Adrenal gland (tissue), 12 donors: Measurements from ENCODE around the gene TSPAN9. TPM values are rescaled to one million over a fixed set of nuclear protein-coding genes. Genes with fewer than 3 reads are reported as not detected.

Experiments used
- DNase-seq, 7 donors: peaks; one replicate each; pipeline ENCODE4 v3.0.0-alpha.2; 2019 to 2020
- H3K27ac ChIP-seq, 5 donors: fragments of 200-600 bp; sonication (generic) in 4 of 5; 1 replicate in 3 of 5; 2 replicates in 2 of 5; pipeline versions ENCODE4 v1.5.1 to v1.8.0; 2016 to 2020; ENCODE audit warnings: mild to moderate bottlenecking in 1 of 5
- H3K27me3 ChIP-seq: fragments of 200-600 bp; 2 replicates; pipeline ENCODE4 v1.8.0; 2021
- H3K36me3 ChIP-seq, 2 donors: fragments of 200-600 bp; replicated peaks in 1 of 2; 1 replicate in 1 of 2; 2 replicates in 1 of 2; pipeline versions ENCODE4 v1.5.1 to v1.8.0; 2018 to 2022
- H3K4me1 ChIP-seq, 2 donors: fragments of 200-600 bp; replicated peaks in 1 of 2; 1 replicate in 1 of 2; 2 replicates in 1 of 2; pipeline versions ENCODE4 v1.5.1 to v1.8.0; 2018 to 2021
- H3K4me3 ChIP-seq, 4 donors: fragments of 200-600 bp; sonication (generic) in 3 of 4; one replicate each; pipeline ENCODE4 v1.5.1; 2016 to 2018
- H3K9me3 ChIP-seq, 3 donors: fragments of 200-600 bp; sonication (generic) in 1 of 3; replicated peaks in 1 of 3; 1 replicate in 2 of 3; 2 replicates in 1 of 3; pipeline versions ENCODE4 v1.5.1 to v1.8.0; 2016 to 2021
- POLR2A ChIP-seq, 2 donors: fragments of 450-650 bp; IDR thresholded peaks; one replicate each; pipeline ENCODE4 v1.6.1; 2017; ENCODE audit warnings: antibody characterized with exemption in 2 of 2, mild to moderate bottlenecking in 2 of 2, moderate library complexity in 1 of 2
- WGBS, 4 donors: extraction: QIAGEN DNeasy Blood & Tissue Kit in 2 of 4; methylation state at CpG; one replicate each; pipeline versions ENCODE4 v1.1.5 to v1.1.7; 2013 to 2017; 5-methylcytosine and 5-hydroxymethylcytosine counted together
- intact Hi-C, 2 donors: fragments of 100-400 bp; cut with DNase I; formaldehyde crosslinking; loops; one replicate each; pipeline versions ENCODE4 v1.14.1 to v1.15.0; 2022 to 2023
- polyA plus RNA-seq, 3 donors: library from polyadenylated mRNA; stranded (reverse); fragments of 200-250 nt in 2 of 3; fragments of 350-450 nt in 1 of 3; fragmentation: Illumina TruSeq in 1 of 3; extraction: RNeasy Lipid Tissue Mini Kit (QIAGEN cat#74804) in 1 of 3; gene quantifications; one replicate each; pipeline ENCODE4 v1.2.3, GENCODE V29; 2013 to 2014
- total RNA-seq, 9 donors: library from RNA; depleted of rRNA in 4 of 9; stranded (reverse); fragments of >200 nt in 4 of 9; fragments of 120-200 nt in 1 of 9; fragmentation: NEBNext Ultra II Directional in 1 of 9; extraction: Animal tissue kit (Norgen Biotek cat#: 25700) in 1 of 9; gene quantifications; one replicate each; pipeline versions ENCODE4 v1.1.0 to v1.2.4, GENCODE V29; 2013 to 2023
- TF ChIP-seq, protein P1 (sequence below), 6 experiments: fragments of 450-650 bp in 4 of 6; fragments of 200-600 bp in 2 of 6; sonication (generic) in 1 of 6; IDR thresholded peaks; 1 replicate in 5 of 6; 2 replicates in 1 of 6; pipeline versions ENCODE4 v1.5.1 to v1.8.0; 2016 to 2021; ENCODE audit warnings: antibody characterized with exemption in 6 of 6, mild to moderate bottlenecking in 2 of 6, moderate library complexity in 1 of 6
- donor health status: healthy with polysubstance abuse.
- donor health status: Bipolar disorder and iron deficiency.
- donor health status: DM: yes; HTN: yes; CAD: no.
- donor health status: DM: no; HTN: no; CAD: no.
- donor health status: DM: no; HTN: no; CAD: no.
- donor health status: DM: yes; HTN: yes; CAD: no.

TSPAN9 gene
- total and polyA plus RNA-seq, 12 donors, result 12.4 to 31.4 (median 22.4) TPM

DNA sequence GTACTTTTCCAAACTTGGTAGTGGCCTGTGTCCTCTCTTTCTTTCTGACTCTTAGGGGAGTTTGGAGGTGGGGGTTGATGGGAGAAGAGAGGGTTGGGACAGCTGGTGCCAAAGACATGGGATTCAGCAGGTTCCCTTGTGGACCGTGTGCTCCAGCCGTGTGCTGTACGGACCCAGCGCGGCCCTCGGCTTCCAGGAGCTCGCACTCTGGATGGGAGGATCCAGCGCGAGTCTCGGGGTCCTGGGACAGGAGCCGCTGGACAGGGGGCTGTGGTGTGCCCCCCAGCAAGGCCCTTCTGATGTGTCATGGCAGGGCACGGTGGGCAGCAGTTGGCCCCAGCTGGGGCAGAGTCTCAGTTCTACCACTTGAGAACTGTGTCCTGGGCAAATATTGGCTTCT, 45.0 kb upstream of the TSPAN9 start:
- Histone ChIP-seq H3K4me1 (no peaks in the 10 kb centered on the region), H3K9me3 (no peaks in the 10 kb centered on the region), H3K27me3 (no peaks in the 10 kb centered on the region), H3K36me3 (no peaks in the 10 kb centered on the region), H3K4me3 (no peak overlapping the region), H3K27ac (peak overlapping the region in 2 of 5 donors; percentile 44 to 55)
- WGBS, 4 donors, result 74 to 87% (median 77%) methylated on average over 6 to 12 of the region's 12 CpGs
- intact Hi-C loops, result loop anchor here in 1 of 2 donors (10.0 kb wide), 1 partner anchor 147 kb away; no protein-coding TSS in a partner anchor
- no peak for TF ChIP-seq POLR2A (IDR thresholded peaks at IDR 0.05)
- TF ChIP-seq, protein P1, sequence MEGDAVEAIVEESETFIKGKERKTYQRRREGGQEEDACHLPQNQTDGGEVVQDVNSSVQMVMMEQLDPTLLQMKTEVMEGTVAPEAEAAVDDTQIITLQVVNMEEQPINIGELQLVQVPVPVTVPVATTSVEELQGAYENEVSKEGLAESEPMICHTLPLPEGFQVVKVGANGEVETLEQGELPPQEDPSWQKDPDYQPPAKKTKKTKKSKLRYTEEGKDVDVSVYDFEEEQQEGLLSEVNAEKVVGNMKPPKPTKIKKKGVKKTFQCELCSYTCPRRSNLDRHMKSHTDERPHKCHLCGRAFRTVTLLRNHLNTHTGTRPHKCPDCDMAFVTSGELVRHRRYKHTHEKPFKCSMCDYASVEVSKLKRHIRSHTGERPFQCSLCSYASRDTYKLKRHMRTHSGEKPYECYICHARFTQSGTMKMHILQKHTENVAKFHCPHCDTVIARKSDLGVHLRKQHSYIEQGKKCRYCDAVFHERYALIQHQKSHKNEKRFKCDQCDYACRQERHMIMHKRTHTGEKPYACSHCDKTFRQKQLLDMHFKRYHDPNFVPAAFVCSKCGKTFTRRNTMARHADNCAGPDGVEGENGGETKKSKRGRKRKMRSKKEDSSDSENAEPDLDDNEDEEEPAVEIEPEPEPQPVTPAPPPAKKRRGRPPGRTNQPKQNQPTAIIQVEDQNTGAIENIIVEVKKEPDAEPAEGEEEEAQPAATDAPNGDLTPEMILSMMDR (IDR thresholded peaks at IDR 0.05), result no peak
- no peak for DNase-seq

DNA sequence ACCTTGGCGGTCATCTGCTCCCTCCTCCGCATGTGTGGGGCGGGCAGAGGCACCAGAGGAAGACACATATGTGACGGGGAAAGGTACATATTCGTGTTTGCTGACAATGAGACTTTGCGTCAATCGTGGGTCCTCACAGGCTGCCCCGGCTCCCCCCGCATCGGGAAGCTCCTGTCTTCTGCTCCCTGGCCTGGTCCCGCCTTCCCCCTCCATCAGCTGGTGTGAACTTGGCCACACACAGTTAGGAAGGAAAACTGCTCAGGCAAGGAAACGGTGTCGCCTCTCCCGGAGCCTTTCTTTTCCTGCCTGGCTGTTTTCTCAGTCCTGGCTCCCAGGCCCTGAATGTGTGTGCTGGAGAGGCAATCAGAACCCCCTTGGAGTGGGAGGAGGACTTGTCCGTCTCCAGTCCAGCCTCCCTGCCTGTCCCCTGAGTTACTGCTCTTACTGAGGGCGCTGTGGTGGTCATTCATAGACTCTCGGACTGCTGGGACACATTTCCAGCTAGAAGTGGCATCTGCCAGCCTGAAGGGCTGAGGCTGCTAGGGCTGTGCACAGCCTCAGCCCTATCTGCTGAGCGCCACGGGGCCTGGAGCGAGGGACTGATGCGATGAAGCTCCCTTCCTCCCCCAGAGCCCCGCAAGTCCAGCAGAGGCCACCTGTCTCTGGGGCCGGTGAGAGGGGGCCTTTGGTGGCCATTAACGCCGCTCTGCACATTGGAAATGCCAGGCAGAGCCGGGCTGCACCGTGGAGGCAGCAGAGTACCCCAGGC, 44.2 kb upstream of the TSPAN9 start:
- H3K27ac ChIP-seq, result peak overlapping the region in 1 of 5 donors; percentile 55
- intact Hi-C loops, result loop anchor here in 1 of 2 donors (10.0 kb wide), 1 partner anchor 148 kb away; no protein-coding TSS in a partner anchor

DNA sequence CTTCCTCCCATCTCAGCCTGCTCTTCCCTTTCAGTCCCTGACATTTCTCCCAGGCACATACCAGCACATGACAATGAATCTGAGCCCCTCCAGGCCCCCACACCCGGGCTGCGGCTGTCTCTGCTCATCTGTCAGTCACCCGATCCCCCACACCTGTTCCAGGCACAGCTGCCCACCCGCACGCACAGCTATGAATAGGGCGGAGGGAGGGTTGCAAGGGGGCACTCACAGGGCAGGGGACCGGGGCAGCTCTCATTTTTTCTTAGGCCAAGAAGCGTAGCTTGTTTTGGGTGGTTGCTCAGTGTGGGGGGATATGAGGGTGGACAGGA, 43.7 kb upstream of the TSPAN9 start:
- TF ChIP-seq, protein P1 (IDR thresholded peaks at IDR 0.05), result no peak
- no peak for TF ChIP-seq POLR2A (IDR thresholded peaks at IDR 0.05)
- DNase-seq, result no peak

More for the DNA sequence above, 44.2 kb upstream of the TSPAN9 start:
- no peak for TF ChIP-seq POLR2A (IDR thresholded peaks at IDR 0.05)
- TF ChIP-seq, protein P1 (IDR thresholded peaks at IDR 0.05), result no peak
- WGBS, 4 donors, result 52 to 77% (median 70%) methylated on average over 16 to 27 of the region's 27 CpGs
- Histone ChIP-seq H3K4me3 (no peak overlapping the region), H3K9me3 (no peaks in the 10 kb centered on the region), H3K4me1 (no peaks in the 10 kb centered on the region), H3K27me3 (no peaks in the 10 kb centered on the region), H3K36me3 (no peaks in the 10 kb centered on the region)
- DNase-seq, result peak in 4 of 7 donors; percentile 38 to 68 (median 58)

DNA sequence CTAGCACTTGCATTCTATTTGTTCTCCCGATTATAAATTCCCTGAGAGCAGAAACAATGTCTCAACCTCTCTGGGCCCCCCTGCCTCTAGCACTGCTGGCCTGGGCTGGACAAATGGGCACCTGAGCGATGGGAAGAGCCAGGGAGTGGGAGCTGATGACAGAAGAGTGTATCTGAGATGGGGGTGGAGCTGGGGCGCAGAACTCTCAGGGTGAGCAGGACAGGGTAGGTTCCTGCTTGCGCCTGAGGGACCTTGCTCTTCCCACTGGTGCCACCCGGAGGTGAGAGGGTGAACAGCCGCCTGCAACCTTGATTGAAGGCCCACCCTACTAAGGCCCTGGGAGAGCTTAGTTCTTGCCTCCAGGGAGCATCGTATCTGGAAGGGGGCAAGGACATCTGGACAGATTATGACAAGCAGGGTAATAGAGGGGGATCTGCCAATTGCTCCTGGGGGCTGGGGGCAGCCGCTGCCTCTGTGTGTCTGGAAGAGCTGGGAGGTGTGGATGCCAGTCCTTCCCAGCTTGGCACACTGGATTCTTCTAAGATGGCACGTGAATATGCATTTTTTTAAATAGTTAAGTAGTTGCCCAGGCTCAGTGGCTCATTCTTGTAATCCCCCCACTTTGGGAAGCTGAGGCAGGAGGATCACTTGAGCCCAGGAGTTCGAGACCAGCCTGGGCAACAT, 43.0 kb upstream of the TSPAN9 start:
- Histone ChIP-seq H3K27me3 (no peaks in the 10 kb centered on the region), H3K27ac (no peak overlapping the region), H3K4me1 (no peaks in the 10 kb centered on the region), H3K9me3 (no peaks in the 10 kb centered on the region), H3K36me3 (no peaks in the 10 kb centered on the region), H3K4me3 (no peak overlapping the region)
- TF ChIP-seq POLR2A (IDR thresholded peaks at IDR 0.05), result no peak
- TF ChIP-seq, protein P1 (IDR thresholded peaks at IDR 0.05), result peak; percentile 44 to 62 (median 56)
- intact Hi-C loops, result loop anchor here in 1 of 2 donors (10.0 kb wide), 1 partner anchor 149 kb away; no protein-coding TSS in a partner anchor
- WGBS, 4 donors, result 36 to 51% (median 45%) methylated on average over 8 to 10 of the region's 10 CpGs
- DNase-seq, result peak; percentile 42 to 79 (median 58)

More for the DNA sequence above, 43.7 kb upstream of the TSPAN9 start:
- intact Hi-C loops, result loop anchor here in 1 of 2 donors (10.0 kb wide), 1 partner anchor 149 kb away; no protein-coding TSS in a partner anchor
- H3K4me3 ChIP-seq, result no peak overlapping the region
- H3K9me3 ChIP-seq, result no peaks in the 10 kb centered on the region
- no peaks in the 10 kb centered on the region for H3K4me1 ChIP-seq
- no peaks in the 10 kb centered on the region for H3K36me3 ChIP-seq
- H3K27ac ChIP-seq, result peak overlapping the region in 1 of 5 donors; percentile 55
- H3K27me3 ChIP-seq, result no peaks in the 10 kb centered on the region
- WGBS, 4 donors, result 67 to 86% (median 73%) methylated on average over 6 to 8 of the region's 8 CpGs
